CD4-positive, alpha-beta T cell treated with Interleukin-1 beta for 1 hour (primary cell): ENCODE data around the gene MAP3K13.

Experiments used
- DNase-seq, 2 donors: peaks; one replicate each; pipeline ENCODE4 v3.0.0-alpha.2; 2020 to 2022

The MAP3K13 gene

DNA sequence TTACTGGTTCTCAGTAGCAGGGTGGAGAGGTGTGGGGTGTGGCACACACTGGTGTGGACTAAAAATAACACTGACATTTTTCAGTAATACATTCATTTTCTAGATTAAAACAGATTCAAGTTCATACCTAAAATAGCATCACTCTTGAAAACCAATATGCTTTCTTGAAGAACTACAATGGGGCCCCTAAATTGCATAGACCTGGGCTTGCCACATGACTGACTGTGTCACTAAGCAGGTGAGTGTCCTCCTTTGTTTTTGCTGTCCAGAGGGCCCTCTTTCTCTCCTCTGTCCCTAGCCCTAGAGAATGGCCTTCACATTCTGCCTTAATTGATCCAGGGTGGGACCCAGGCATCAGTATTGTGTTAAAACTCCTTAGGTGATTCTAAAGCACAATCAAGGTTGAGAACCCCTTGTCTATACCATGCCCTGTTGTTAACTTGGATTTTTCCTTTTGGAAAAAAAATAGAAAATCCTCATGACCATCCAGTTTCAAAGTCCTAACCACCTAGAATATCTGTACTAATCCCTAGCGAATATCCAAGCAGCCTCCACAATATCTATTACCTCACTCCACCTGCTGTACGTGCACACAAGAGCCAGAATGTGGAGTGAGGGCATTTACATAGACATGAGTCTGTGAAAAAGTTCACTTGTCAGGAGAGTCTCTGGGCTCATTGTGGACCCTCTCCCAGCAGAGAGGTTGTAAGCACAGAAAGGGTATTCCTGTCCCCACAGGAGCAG lies 154.6 kb downstream of the MAP3K13 start:
- no peak for DNase-seq

DNA sequence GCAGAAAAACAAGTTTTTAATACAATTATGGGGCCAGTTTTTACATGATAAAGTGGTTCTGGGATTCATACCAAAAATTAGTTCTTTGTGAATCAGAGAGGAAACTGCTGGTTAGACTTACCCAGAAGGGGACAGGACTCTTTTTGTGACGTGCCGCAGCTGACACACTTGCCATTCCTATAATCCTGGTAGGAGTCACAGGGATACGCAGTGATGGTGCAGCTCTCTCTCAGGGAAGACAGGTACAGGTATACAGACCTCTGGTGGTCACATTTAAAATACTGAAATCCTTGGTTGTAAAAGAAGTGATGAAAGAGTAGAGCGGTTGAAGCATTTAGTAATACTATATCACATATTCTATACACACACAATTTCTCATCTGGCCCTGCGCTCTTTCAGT lies 156.1 kb downstream of the MAP3K13 start:
- DNase-seq = no peak

DNA sequence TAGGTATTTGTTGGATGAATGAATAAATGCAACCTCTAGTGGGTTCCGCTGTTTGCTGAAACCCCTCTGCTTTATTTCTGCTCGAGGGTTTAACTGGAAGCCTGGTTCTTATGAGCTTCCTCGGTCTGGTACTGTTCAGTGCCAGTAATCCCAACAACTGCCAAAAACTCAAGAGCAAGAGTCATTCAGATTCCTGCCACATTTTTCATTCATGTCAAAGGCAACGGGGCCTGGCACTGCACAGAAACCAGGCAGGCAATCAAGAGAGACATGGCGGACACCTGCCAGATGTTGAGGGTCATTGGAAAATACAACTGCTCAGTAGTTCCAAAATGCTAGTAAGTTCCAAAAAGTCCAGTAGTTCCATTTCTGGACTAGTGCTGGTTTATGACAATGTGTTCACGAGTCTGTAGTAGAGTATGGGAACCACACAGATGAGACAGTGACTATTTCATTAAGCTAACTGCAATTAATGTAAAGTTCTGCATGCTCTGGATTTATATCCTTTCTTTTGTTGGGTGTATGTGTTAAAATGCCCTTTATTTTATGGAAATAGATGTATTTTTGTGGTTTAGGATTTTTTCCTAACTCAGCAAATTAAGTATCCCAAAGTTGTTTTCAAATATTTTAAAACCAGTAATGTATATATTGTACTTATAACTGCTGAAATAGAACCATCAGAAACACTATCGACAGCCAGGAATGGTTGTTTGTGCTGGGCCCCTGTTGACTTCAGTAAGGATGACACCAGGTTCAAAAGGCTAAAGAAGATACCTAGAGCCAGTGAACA lies 158.6 kb downstream of the MAP3K13 start:
- DNase-seq = no peak

DNA sequence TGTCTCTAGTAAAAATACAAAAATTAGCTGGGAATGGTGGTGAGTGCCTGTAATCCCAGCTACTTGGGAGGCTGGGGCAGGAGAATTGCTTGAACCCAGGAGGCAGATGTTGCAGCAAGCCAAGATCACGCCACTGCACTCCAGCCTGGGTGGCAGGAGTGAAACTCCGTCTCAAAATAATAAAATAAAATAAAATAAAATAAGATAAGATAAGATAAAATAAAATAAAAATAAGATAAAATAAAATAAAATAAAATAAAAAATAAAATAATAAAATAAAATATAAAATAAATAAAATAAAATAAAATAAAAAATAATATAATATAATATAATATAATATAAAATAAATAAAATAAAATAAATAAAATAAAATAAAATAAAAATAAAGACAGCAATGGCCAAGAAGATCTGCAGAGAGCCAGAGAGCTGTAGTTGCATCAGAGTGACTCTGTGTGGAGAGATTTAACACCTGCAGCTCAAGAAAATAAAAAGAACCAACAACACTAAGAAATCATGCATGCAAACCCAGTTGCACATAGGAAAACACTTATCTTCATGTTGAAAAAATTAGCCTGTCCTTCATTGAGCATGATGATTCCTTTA lies 163.5 kb downstream of the MAP3K13 start:
- no peak for DNase-seq

DNA sequence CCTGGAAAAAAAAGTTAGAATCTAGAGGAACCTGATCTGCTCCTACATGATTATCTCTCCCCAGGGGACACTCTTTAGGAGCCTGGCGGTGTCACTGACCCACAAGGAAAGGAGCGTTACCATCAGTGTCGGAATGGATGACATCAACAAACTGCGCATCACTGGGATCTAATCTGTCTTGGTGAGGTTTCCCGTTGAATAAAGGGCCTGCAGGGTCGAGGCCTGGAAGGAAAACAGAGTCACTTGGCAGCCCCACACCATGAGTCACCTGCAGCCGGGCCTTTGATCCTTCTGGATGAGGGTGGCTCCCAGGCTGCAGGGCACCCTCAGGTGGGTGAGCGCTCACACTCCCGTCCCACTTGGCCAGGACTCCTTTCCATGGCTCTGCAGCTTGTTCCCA lies 164.4 kb downstream of the MAP3K13 start:
- no peak for DNase-seq

DNA sequence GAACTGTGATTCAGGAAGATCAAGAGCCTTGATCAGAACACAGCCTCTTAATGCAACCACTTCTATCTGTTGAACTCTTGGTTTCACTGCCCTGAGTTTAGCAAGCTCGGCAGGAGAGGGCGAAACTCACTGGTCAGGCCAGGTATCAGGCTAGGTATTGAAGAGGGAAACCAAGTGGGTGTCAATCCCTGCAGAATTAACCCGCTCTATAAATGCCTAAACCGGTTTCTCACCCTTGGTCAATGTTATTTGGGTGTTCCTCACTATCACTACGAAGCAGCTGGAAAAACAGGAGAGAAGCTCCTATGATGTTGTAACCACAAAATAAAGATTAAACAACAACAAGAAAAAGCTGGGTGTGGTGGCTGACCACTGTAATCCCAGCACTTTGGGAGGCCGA lies 165.6 kb downstream of the MAP3K13 start:
- no peak for DNase-seq

DNA sequence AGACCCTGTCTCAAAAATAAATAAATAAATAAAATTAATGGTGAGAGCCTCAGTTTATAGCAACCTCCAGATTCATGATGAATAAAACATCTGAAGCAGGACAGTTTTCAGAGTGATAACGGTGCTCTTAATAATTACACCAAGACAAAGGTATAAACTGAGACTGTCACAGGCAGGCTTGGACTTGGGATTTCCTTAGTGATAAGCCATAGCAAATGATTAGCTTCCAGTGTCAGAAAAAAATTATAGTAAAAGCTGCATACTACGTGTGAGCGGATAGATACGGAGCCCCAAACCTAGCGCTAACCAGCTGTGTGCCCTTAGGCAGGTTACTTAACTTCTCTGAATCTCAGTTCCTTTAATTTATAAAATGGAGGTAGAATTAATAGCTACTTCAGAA lies 167.9 kb downstream of the MAP3K13 start:
- no peak for DNase-seq

DNA sequence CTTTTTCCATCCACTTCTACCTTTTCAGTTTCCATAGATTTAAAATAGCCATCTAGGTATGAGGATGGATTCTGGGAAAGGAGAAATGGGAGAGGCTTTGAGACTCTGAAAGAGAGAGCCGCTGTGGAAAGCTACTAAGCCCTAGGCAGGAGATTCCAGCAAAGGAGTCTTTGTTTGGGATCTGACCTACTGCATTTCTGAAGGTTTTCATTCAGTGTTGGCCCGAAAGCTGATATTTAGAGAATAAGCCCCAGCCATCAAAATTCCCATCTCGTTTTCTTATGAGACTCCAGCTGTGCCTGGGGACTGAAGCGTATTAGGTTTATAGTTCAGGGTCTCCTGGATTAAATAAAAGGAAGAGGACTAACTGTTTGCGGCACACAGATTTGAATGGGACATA lies 170.0 kb downstream of the MAP3K13 start:
- DNase-seq = no peak

DNA sequence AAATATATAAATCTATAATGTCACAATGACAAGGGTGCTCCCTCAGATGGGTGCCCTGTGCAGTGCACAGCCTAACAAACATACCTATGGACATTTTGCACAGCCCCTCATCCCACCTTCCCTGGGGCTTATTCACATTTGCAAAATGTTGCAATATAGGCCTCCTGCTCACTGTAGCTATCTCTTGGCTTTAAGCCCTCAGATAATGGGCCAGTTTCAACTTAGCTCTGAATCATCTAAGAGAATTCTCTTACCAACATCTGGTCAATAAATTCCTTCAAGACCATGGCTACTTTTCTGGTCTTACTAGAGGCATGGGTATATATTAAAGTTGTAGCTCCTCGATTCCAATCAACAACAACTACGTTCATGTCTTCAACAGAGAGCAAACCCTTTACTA lies 171.6 kb downstream of the MAP3K13 start:
- no peak for DNase-seq

DNA sequence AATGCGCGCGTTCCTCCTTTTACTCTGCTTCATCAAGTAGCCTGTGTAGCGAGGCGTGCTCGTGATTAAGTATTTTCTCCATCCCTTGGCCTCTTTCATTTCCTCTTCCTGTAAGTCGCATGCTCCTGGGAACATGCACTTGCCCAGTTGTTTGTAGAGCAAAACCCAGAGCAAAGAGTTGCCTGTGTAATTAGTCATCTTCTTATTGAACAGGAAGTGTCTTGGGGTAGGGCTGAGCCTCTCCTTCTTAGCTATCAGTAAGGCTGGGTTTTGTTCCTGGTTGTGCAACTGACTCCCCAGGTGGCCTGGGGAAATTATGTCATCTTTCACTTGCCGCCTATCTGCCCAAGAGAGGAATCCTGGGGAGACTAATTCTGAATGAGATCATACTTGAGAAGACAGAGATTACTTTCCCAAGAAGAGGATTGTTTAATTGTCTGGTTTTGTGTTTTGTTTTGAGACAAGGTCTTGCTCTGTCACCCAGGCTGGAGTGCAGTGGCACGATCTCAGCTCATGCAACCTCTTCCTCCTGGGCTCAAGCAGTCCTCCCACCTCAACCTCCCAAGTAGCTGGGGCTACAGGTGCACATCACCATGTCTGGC lies 174.5 kb downstream of the MAP3K13 start:
- peak; percentile 6 to 39 for DNase-seq
